IMR-90 (cell line): ENCODE results near the gene DLG5.

ENCODE experiments used
- CEBPB ChIP-seq: IDR thresholded peaks from 2 replicates; pipeline ENCODE4 v1.6.1; 2012; ENCODE audit warnings: low read depth, low read length, improper control_type of control experiment
- NFE2L2 ChIP-seq: fragments of 150-350 bp; IDR thresholded peaks from 2 replicates; pipeline ENCODE4 v1.6.1; 2016; ENCODE audit warnings: low read depth, mild to moderate bottlenecking, low read length
- POLR2A ChIP-seq: IDR thresholded peaks from 2 replicates; pipeline ENCODE4 v1.6.1; 2012; ENCODE audit warnings: mild to moderate bottlenecking, low read depth, low read length
- SMC3 ChIP-seq: fragments of 150-350 bp; IDR thresholded peaks from 2 replicates; pipeline ENCODE4 v1.6.1; 2016; ENCODE audit warnings: low read depth, mild to moderate bottlenecking, antibody characterized with exemption, low read length, moderate library complexity
- TF ChIP-seq, protein P1 (sequence below): conservative IDR thresholded peaks from 2 replicates; pipeline ENCODE4 v1.5.1; 2012; ENCODE audit warnings: mild to moderate bottlenecking, low read depth, low read length, improper control_type of control experiment
- TF ChIP-seq, protein P2 (sequence below): fragments of 150-350 bp; IDR thresholded peaks from 2 replicates; pipeline ENCODE4 v1.6.1; 2016; ENCODE audit warnings: low read depth, mild to moderate bottlenecking, low read length, moderate library complexity, borderline replicate concordance

DNA sequence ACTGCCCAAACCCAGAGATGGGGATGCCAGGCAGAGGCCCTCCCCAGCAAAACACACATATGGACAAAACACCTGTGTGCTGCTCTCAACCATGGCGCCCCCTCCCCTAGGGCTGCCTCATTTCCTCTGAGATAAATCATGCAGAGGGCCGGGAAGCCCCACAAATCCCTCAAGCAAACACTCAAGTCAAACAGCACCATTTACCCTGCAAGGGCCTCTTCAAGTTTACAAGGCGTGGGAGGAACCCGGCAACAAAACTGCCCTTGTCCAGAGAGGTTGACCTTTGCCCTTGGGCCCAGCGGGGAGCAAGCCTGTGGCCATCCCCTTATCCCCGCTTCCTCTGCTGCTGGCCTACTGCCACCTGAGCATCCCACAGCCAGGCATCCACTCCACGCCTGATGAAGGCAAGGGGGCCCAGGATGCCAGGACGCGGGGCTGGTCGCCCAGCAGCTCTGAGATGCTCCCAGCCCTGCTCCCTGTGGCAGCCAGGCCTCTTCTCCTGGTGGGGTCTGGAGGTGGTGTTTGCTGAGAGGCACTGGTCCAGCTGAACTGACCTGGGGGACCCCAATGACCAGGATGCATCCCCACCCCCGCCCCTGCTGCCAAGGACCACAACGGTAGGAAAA, 77.4 kb downstream of the DLG5 start:
- TF ChIP-seq CEBPB = no peak
- no peak for TF ChIP-seq POLR2A
- TF ChIP-seq, protein P1, sequence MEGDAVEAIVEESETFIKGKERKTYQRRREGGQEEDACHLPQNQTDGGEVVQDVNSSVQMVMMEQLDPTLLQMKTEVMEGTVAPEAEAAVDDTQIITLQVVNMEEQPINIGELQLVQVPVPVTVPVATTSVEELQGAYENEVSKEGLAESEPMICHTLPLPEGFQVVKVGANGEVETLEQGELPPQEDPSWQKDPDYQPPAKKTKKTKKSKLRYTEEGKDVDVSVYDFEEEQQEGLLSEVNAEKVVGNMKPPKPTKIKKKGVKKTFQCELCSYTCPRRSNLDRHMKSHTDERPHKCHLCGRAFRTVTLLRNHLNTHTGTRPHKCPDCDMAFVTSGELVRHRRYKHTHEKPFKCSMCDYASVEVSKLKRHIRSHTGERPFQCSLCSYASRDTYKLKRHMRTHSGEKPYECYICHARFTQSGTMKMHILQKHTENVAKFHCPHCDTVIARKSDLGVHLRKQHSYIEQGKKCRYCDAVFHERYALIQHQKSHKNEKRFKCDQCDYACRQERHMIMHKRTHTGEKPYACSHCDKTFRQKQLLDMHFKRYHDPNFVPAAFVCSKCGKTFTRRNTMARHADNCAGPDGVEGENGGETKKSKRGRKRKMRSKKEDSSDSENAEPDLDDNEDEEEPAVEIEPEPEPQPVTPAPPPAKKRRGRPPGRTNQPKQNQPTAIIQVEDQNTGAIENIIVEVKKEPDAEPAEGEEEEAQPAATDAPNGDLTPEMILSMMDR = no peak
- TF ChIP-seq, protein P2, sequence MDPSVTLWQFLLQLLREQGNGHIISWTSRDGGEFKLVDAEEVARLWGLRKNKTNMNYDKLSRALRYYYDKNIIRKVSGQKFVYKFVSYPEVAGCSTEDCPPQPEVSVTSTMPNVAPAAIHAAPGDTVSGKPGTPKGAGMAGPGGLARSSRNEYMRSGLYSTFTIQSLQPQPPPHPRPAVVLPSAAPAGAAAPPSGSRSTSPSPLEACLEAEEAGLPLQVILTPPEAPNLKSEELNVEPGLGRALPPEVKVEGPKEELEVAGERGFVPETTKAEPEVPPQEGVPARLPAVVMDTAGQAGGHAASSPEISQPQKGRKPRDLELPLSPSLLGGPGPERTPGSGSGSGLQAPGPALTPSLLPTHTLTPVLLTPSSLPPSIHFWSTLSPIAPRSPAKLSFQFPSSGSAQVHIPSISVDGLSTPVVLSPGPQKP = no peak
- no peak for TF ChIP-seq NFE2L2
- TF ChIP-seq SMC3 = no peak
